HG03342 (cell line): ENCODE measurements around the gene SETD1B.
A peak's percentile ranks its signal among the peaks of the same experiment; 100 is the strongest.

Source experiments
- ATAC-seq: cut with Tn5 transposase; IDR thresholded peaks from one replicate; pipeline ENCODE4 v1.9.1; 2021; ENCODE audit warnings: mild to moderate bottlenecking, moderate library complexity; ENCODE audit not compliant: unreplicated experiment

Gene SETD1B

GRCh38 chr12:121795034-121795968 is 8.5 kb upstream of the SETD1B start:
- ATAC-seq: no peak

GRCh38 chr12:121796855-121797751 is 6.7 kb upstream of the SETD1B start:
- no peak for ATAC-seq

GRCh38 chr12:121797937-121798786 is 5.6 kb upstream of the SETD1B start:
- ATAC-seq: no peak

- ATAC-seq: no peak
Measured at GRCh38 chr12:121798787-121799155, 5.0 kb upstream of the SETD1B start.

- ATAC-seq: no peak
Measured at GRCh38 chr12:121799156-121799841, 4.5 kb upstream of the SETD1B start.

- peak; percentile 25 for ATAC-seq
Measured at GRCh38 chr12:121799842-121800693, 3.7 kb upstream of the SETD1B start.

- no peak for ATAC-seq
Measured at GRCh38 chr12:121800694-121801594, 2.9 kb upstream of the SETD1B start.

- no peak for ATAC-seq
Measured at GRCh38 chr12:121801595-121802484, 2.0 kb upstream of the SETD1B start.

- no peak for ATAC-seq
Measured at GRCh38 chr12:121802485-121802842, 1.3 kb upstream of the SETD1B start.

- ATAC-seq: peak; percentile 37
Measured at GRCh38 chr12:121802843-121803698, 738 bp upstream of the SETD1B start.

- no peak for ATAC-seq
Measured at GRCh38 chr12:121804417-121805111, 755 bp downstream of the SETD1B start.

- no peak for ATAC-seq
Measured at GRCh38 chr12:121805171-121806008, 1.6 kb downstream of the SETD1B start.

GRCh38 chr12:121806009-121806545 is 2.3 kb downstream of the SETD1B start:
- no peak for ATAC-seq

GRCh38 chr12:121806546-121807423 is 3.0 kb downstream of the SETD1B start:
- no peak for ATAC-seq
